ENCODE results near the gene TCF4.

Gene TCF4

DNA sequence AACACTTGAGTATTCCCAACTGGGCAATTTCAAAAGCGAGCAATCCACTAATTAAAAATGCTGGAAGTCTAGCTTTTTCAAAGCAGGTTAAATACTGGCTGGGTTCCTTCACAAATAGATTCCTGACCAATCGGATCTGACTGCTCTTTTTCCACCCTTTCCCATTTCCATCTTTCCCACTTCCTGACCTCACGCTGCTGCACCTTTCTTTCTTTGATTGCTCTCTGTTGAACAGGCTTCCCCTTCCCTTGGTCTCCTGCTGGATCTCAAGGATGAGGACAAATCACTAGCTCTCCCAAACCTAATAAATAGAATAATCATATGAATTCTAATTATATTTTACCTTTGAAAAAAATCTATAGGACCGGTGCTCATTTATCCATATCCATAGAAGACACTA lies 121.2 kb downstream of the TCF4 start:
- DNase-seq: no peak

GRCh38 chr18:55465313-55465712 lies 122.7 kb downstream of the TCF4 start:
- no peak for DNase-seq

GRCh38 chr18:55464581-55464980 lies 123.4 kb downstream of the TCF4 start:
- no peak for DNase-seq

- DNase-seq: no peak
Measured at GRCh38 chr18:55462652-55463051, 125.3 kb downstream of the TCF4 start.

DNA sequence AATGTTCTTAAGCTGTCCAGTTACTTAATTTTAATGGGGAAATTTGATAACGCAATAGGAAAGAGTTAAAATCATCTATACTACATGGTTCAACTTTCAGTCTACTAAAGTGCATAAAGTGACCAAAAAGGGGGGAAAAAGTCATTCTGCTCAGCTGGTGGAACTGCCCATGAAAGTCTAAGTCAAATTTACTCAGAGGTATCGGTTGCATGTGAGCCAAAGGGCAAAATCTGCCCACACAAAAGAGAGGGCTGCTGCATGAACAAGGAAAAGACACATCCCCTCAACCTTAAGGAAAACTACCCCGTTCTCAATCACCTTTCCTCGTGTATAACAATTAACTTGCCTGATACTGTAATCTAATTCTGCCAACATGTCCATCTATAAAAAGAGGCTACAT lies 126.1 kb downstream of the TCF4 start:
- no peak for DNase-seq

DNA sequence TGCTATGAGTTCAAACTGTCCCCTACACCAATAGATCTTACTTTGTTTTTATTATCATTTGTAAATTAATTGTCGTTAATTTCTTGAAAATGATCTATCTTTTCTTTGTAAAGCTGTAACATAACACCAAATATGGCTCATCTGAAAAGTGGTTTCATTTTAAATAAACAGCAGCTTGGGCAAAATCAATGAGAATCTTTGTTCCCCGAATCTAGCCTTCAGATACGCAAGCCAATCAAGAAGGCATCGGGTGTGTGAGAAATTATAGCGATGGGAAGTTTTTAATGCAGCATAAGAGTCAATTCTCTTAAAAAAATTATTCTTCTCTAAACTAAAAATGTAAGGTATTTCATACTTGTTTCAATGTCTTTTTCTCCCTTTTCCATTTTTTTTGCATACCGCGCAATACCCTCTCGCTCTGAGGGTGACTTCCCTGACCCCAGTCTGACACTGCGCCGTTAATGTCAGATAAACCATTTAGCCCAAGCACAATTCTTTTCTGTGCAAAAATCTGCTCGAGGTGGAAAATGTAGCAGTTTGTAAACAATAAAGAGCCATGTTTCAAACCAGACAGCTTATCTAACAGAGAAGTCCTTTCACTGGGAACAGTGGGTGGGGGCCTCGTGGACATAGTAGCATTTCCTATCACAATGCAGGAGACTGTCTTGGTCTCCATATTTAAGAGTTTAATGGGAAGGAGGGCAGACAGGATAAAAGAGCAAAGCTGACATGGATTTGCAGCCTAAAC lies 129.4 kb downstream of the TCF4 start:
- DNase-seq: no peak

DNA sequence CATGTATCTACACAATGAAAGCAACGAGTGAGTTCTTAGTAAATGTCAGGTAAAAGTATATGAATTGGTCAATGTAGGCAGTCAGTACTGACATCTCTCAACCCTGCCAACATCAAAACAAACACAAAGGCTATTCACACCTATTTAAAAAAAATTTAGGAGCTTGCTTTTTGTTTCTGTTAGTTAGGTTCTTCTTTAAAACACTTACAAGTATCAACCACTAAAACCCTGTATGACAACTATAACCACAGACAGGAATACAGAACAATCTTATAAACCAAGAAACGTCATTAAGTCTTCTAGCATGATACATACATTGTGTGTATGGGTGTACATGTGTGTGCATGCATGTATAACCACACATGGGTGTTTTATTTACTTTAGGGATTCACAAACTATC lies 131.0 kb downstream of the TCF4 start:
- no peak for DNase-seq

DNA sequence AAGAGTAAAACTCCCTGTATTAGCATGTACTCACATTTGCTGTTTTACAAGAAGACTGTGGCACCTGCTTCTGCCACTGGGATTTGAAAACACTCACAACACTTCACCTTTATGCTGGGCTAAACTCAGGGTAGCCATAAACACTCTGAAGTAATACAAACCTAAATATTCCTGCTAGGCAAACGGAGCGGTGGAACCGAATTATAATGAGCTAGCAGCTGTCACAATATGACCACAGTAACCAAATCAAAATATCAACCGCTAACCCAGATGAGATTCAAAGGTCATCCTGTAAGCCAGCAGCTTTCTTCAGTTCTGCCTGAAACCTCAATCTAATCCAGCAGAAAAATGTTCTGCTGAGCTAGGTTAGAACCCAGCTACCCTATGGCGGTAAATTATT lies 132.1 kb downstream of the TCF4 start:
- no peak for DNase-seq

DNA sequence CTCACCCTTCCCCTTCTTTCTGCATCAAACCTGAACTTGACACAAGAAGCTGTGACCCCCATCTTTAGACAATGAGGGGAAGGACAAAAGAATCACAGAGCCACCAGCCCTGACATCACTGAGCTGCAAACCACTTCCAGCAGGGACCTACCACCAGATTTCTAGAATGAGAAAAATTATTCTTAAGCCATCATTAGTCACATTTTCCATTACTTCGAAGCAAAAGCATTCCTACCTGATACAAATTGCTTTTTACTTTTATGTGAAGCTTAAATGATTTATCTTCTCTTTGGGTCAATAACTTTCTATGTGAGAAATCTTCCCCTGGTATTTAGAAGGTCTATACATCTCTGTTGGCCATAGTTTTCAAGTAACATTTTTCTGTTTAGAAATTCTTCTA lies 134.8 kb downstream of the TCF4 start:
- DNase-seq: no peak

DNA sequence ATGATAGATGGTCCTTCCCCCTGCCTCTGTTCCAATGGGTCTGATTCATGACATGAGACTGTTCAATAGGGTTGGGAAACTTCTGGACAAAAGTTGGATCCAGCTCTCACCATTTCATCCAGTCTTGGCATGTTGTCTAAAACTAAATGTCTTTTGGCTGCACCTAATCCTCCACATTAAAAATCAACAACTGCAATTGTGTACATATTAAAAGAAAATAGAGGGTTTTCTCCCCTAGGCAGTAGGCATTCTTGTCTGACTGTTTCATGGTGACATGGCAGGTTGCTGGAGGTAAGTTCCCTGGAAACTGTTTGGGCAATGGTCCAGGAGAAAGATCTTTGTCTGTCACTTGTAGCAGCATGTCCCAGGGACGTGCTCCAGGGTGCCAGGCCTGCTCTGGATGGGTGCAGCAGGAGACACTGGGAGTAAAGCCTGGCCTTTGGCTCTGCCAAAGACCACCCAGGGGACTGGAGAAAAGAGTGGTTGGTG lies 135.8 kb downstream of the TCF4 start:
- DNase-seq: no peak

DNA sequence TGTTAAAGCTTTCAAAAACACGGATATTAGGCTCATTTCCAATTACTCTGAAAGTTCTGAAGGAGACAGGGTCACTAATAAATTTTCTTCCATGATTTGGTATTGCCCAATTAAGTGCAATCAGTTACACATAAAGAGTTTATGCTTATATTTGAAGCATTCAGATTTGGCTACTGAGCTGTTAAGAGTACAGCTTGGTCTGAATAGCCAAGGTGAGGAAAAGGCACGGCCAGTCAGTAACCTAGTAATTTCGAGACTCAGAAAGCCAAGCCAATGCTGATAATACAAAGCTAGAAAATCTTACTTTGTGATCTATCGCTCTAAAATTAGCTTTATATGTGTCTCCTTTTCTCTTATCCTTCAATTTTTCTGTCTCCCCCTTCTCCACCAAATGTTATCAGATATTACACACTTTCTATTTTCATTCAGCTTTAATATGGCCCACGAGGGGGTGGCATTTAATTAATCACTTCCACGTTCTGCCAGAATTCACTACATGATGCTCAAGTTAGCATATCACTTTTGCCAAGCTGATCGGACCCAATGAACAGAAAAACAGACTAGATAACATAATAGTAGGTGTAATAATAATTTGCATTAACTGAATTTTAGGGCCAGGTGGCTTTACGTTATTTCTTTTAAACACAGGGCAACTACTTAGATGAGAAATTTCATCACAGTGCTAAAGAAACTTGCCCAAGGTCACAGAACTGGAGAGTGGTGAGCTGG lies 138.4 kb downstream of the TCF4 start:
- DNase-seq: no peak

DNA sequence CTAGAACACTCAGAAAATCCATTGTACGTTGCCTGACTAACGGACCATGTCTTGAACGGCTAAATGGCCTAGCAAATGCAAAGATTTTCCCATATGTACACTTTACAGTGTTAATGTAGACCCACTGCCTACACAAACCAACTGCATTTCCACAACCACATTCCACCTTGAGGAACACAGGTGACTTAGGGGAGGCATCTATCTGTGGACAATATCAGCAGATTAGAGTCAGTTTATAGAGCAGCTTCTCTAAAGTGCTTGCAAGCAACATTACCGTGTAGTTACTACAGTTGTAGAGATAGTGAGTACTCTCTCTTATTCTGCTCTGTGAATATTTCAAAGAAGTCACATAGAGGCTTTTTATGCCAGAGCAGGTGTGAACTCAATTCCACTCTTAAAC lies 139.6 kb downstream of the TCF4 start:
- DNase-seq: no peak

- DNase-seq: no peak
Measured at GRCh38 chr18:55447672-55448018, 140.3 kb downstream of the TCF4 start.

DNA sequence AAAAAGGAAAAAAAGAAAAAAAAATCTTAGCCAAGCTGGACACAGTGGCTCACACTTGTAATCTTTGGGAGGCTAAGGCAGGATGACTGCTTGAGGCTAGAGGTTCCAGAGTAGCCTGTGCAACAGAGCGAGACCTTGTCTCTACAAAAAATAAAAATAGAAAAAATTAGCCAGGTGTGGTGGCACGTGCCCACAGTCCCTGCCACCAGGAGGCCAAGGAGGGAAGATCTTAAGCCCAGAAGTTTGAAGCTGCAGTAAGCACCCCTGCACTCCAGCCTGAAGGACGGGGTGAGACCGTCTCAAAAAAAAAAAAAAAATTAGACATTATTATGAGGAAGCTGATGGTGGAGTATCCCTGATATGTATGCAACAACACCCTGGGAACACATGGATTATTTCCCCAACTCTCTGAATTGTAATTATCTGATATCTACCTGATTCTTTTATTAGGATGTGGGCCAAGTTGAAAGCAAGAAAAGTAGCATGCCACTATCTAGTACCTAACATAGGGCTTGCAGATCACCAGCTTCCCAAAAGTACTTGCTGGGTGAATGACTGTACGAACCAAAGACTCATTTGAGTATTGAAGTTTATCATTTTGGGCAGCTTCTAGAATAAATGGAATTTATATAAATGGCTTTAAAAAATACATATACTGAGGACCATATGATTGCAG lies 140.9 kb downstream of the TCF4 start:
- DNase-seq: no peak

- no peak for DNase-seq
Measured at GRCh38 chr18:55444536-55444935, 143.5 kb downstream of the TCF4 start.

- DNase-seq: no peak
Measured at GRCh38 chr18:55443776-55444175, 144.2 kb downstream of the TCF4 start.

GRCh38 chr18:55442561-55442960 lies 145.4 kb downstream of the TCF4 start:
- no peak for DNase-seq

DNA sequence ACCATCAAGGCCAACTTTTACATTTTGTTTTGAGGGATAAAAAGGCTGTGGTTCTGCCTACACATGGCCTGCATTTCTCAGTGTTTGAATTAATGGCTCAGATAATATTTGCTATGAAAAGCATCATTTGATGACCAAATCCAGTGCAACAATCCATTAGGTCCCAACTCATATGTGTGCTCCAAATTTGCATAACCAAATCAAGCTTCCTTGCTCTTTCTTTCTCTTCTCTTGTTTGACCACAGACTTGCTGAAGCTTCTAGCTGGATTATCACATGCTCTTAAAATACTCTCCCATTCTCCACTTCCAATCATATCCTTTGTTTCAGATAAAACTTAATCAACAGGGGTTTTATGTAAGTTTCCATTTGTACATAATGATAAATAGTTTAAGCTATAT lies 147.0 kb downstream of the TCF4 start:
- DNase-seq: no peak

- DNase-seq: no peak
Measured at GRCh38 chr18:55439056-55439455, 148.9 kb downstream of the TCF4 start.

- no peak for DNase-seq
Measured at GRCh38 chr18:55435592-55435991, 152.4 kb downstream of the TCF4 start.

GRCh38 chr18:55433648-55434047 lies 154.3 kb downstream of the TCF4 start:
- DNase-seq: no peak

- no peak for DNase-seq
Measured at GRCh38 chr18:55433140-55433539, 154.9 kb downstream of the TCF4 start.

GRCh38 chr18:55432307-55433040 lies 155.5 kb downstream of the TCF4 start:
- DNase-seq: no peak

Data from femur (tissue), 1 donor.